IPS-18c (cell line): ENCODE results near the gene RAET1E.
"Not testable (repeated sequence)": the region's sequence is repeated elsewhere in the genome, so short reads cannot be mapped to it uniquely, and the experiment has no call there.

Experiments used
- H3K4me3 ChIP-seq: 2 replicates; pipeline ENCODE4 v1.7.0; 2013; ENCODE audit warnings: low read depth, mild to moderate bottlenecking, low read length, moderate library complexity; ENCODE audit not compliant: insufficient read depth
- H3K9me3 ChIP-seq: one replicate; pipeline ENCODE4 v1.6.1; 2013; ENCODE audit warnings: mild to moderate bottlenecking, low read length, moderate library complexity; ENCODE audit not compliant: control insufficient read depth, insufficient read depth

The RAET1E gene

GRCh38 chr6:149900620-149901443 lies 2.9 kb upstream of the RAET1E start:
- Histone ChIP-seq H3K4me3 (no peak overlapping the region), H3K9me3 (no peaks in the 10 kb centered on the region)

GRCh38 chr6:149899926-149900619 lies 2.2 kb upstream of the RAET1E start:
- H3K4me3 ChIP-seq = no peak overlapping the region
- H3K9me3 ChIP-seq = no peaks in the 10 kb centered on the region

GRCh38 chr6:149899486-149899885 lies 1.6 kb upstream of the RAET1E start:
- H3K4me3 ChIP-seq = no peak overlapping the region
- no peaks in the 10 kb centered on the region for H3K9me3 ChIP-seq

GRCh38 chr6:149898966-149899365 lies 1.1 kb upstream of the RAET1E start:
- no peaks in the 10 kb centered on the region for H3K9me3 ChIP-seq
- no peak overlapping the region for H3K4me3 ChIP-seq

GRCh38 chr6:149897015-149897697 lies 757 bp downstream of the RAET1E start:
- Histone ChIP-seq H3K9me3 (no peaks in the 10 kb centered on the region), H3K4me3 (no peak overlapping the region)

- H3K9me3 ChIP-seq = no peaks in the 10 kb centered on the region
Measured at GRCh38 chr6:149896491-149896890, 1.4 kb downstream of the RAET1E start.

GRCh38 chr6:149895833-149896271 lies 2.1 kb downstream of the RAET1E start:
- Histone ChIP-seq H3K4me3 (no peak overlapping the region), H3K9me3 (no peaks in the 10 kb centered on the region)

More at GRCh38 chr6:149896491-149896890, 1.4 kb downstream of the RAET1E start:
- no peak overlapping the region for H3K4me3 ChIP-seq

- Histone ChIP-seq H3K4me3 (no peak overlapping the region), H3K9me3 (no peaks in the 10 kb centered on the region)
Measured at GRCh38 chr6:149895048-149895590, 2.8 kb downstream of the RAET1E start.

- H3K9me3 ChIP-seq, H3K4me3 ChIP-seq: not testable (repeated sequence)
Measured at GRCh38 chr6:149891864-149892263, 6.0 kb downstream of the RAET1E start.

GRCh38 chr6:149891259-149891658 lies 6.7 kb downstream of the RAET1E start:
- Histone ChIP-seq H3K4me3 (no peak overlapping the region), H3K9me3 (no peaks in the 10 kb centered on the region)

- no peak overlapping the region for H3K4me3 ChIP-seq
- no peaks in the 10 kb centered on the region for H3K9me3 ChIP-seq
Measured at GRCh38 chr6:149890629-149891045, 7.3 kb downstream of the RAET1E start.

- Histone ChIP-seq H3K9me3 (no peaks in the 10 kb centered on the region), H3K4me3 (no peak overlapping the region)
Measured at GRCh38 chr6:149889326-149889725, 8.6 kb downstream of the RAET1E start.

- H3K4me3 ChIP-seq = no peak overlapping the region
- H3K9me3 ChIP-seq = no peaks in the 10 kb centered on the region
Measured at GRCh38 chr6:149888659-149889058, 9.3 kb downstream of the RAET1E start.

GRCh38 chr6:149888093-149888492 lies 9.8 kb downstream of the RAET1E start:
- Histone ChIP-seq H3K9me3 (no peaks in the 10 kb centered on the region), H3K4me3 (no peak overlapping the region)

- Histone ChIP-seq H3K9me3 (no peaks in the 10 kb centered on the region), H3K4me3 (no peak overlapping the region)
Measured at GRCh38 chr6:149887343-149887742, 10.6 kb downstream of the RAET1E start.

GRCh38 chr6:149885888-149886287 lies 12.0 kb downstream of the RAET1E start:
- Histone ChIP-seq H3K9me3 (no peaks in the 10 kb centered on the region), H3K4me3 (no peak overlapping the region)

- Histone ChIP-seq H3K9me3 (no peaks in the 10 kb centered on the region), H3K4me3 (no peak overlapping the region)
Measured at GRCh38 chr6:149884617-149885016, 13.3 kb downstream of the RAET1E start.
